GM19328 (cell line): ENCODE measurements around the gene PHETA1.
"Not testable (repeated sequence)": the region's sequence is repeated elsewhere in the genome, so short reads cannot be mapped to it uniquely, and the experiment has no call there.

Experiments used
- ATAC-seq: cut with Tn5 transposase; IDR thresholded peaks from one replicate; pipeline ENCODE4 v1.9.1; 2021; ENCODE audit warnings: mild to moderate bottlenecking, moderate library complexity; ENCODE audit not compliant: unreplicated experiment

PHETA1 gene

GRCh38 chr12:111351026-111351425, 17.9 kb downstream of the PHETA1 start:
- ATAC-seq: no peak

GRCh38 chr12:111349748-111350520, 19.0 kb downstream of the PHETA1 start:
- no peak for ATAC-seq

- ATAC-seq: no peak
Observed at GRCh38 chr12:111349101-111349747, 19.7 kb downstream of the PHETA1 start.

- no peak for ATAC-seq
Observed at GRCh38 chr12:111347891-111348644, 20.8 kb downstream of the PHETA1 start.

- no peak for ATAC-seq
Observed at GRCh38 chr12:111344254-111344875, 24.5 kb downstream of the PHETA1 start.

- no peak for ATAC-seq
Observed at GRCh38 chr12:111343181-111343580, 25.7 kb downstream of the PHETA1 start.

- no peak for ATAC-seq
Observed at GRCh38 chr12:111342376-111342775, 26.5 kb downstream of the PHETA1 start.

GRCh38 chr12:111341426-111342065, 27.3 kb downstream of the PHETA1 start:
- no peak for ATAC-seq

GRCh38 chr12:111340680-111341079, 28.2 kb downstream of the PHETA1 start:
- not testable (repeated sequence) for ATAC-seq

GRCh38 chr12:111340231-111340630, 28.7 kb downstream of the PHETA1 start:
- no peak for ATAC-seq

GRCh38 chr12:111339321-111339938, 29.5 kb downstream of the PHETA1 start:
- no peak for ATAC-seq

GRCh38 chr12:111338096-111338495, 30.8 kb downstream of the PHETA1 start:
- no peak for ATAC-seq

GRCh38 chr12:111337371-111337770, 31.5 kb downstream of the PHETA1 start:
- no peak for ATAC-seq

- ATAC-seq: not testable (repeated sequence)
Observed at GRCh38 chr12:111336411-111336810, 32.5 kb downstream of the PHETA1 start.

GRCh38 chr12:111335811-111336210, 33.1 kb downstream of the PHETA1 start:
- ATAC-seq: no peak

GRCh38 chr12:111335301-111335700, 33.6 kb downstream of the PHETA1 start:
- not testable (repeated sequence) for ATAC-seq

GRCh38 chr12:111334393-111334915, 34.4 kb downstream of the PHETA1 start:
- no peak for ATAC-seq

- no peak for ATAC-seq
Observed at GRCh38 chr12:111330800-111331752, 37.8 kb downstream of the PHETA1 start.

- no peak for ATAC-seq
Observed at GRCh38 chr12:111328138-111328537, 40.8 kb downstream of the PHETA1 start.
